ENCODE measurements around the gene SESN3.

DNA sequence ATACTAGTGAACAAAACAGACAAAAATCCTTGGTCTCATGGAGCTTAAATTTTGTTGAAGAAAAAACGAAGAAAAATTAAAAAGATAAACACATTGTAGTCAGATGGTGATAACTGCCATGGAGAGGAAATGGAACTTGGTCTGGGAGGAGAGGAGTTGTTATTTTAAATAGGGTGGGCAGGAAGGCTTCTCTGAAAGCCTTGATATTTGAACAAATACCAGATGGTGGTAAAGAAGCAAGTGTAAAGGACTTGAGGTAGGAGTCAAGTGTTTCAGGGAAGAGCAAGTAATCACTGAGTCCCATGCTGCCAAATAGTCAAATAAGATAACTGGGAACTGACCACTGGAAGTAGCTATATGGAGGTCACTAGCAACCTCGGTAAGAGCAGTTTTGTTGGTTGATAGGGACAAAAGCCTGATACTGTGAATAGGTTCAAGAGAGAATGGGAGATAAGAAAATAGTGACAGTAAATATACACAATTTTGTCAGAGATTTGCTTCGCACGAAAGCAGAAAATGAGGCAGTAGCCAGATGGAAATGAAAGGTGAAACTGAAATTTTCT, 55.1 kb downstream of the SESN3 start:
- TF ChIP-seq SP1 (CRISPR knock-in tag; conservative IDR thresholded peaks at IDR 0.05) (no peak), FOXJ3 (CRISPR knock-in tag; IDR thresholded peaks at IDR 0.05; ENCODE audit: borderline replicate concordance) (no peak), TEAD1 (CRISPR knock-in tag; IDR thresholded peaks at IDR 0.05) (no peak), NR1H2 (CRISPR knock-in tag; IDR thresholded peaks at IDR 0.05) (no peak), ZNF396 (CRISPR knock-in tag; IDR thresholded peaks at IDR 0.05; ENCODE audit: borderline replicate concordance) (no peak), CREB1 (CRISPR knock-in tag; IDR thresholded peaks at IDR 0.05) (no peak)
- TF ChIP-seq, protein P1, sequence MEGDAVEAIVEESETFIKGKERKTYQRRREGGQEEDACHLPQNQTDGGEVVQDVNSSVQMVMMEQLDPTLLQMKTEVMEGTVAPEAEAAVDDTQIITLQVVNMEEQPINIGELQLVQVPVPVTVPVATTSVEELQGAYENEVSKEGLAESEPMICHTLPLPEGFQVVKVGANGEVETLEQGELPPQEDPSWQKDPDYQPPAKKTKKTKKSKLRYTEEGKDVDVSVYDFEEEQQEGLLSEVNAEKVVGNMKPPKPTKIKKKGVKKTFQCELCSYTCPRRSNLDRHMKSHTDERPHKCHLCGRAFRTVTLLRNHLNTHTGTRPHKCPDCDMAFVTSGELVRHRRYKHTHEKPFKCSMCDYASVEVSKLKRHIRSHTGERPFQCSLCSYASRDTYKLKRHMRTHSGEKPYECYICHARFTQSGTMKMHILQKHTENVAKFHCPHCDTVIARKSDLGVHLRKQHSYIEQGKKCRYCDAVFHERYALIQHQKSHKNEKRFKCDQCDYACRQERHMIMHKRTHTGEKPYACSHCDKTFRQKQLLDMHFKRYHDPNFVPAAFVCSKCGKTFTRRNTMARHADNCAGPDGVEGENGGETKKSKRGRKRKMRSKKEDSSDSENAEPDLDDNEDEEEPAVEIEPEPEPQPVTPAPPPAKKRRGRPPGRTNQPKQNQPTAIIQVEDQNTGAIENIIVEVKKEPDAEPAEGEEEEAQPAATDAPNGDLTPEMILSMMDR (IDR thresholded peaks at IDR 0.05): no peak
- TF ChIP-seq, protein P2, sequence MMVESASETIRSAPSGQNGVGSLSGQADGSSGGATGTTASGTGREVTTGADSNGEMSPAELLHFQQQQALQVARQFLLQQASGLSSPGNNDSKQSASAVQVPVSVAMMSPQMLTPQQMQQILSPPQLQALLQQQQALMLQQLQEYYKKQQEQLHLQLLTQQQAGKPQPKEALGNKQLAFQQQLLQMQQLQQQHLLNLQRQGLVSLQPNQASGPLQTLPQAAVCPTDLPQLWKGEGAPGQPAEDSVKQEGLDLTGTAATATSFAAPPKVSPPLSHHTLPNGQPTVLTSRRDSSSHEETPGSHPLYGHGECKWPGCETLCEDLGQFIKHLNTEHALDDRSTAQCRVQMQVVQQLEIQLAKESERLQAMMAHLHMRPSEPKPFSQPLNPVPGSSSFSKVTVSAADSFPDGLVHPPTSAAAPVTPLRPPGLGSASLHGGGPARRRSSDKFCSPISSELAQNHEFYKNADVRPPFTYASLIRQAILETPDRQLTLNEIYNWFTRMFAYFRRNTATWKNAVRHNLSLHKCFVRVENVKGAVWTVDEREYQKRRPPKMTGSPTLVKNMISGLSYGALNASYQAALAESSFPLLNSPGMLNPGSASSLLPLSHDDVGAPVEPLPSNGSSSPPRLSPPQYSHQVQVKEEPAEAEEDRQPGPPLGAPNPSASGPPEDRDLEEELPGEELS (CRISPR knock-in tag; IDR thresholded peaks at IDR 0.05): no peak
- TF ChIP-seq, protein P3, sequence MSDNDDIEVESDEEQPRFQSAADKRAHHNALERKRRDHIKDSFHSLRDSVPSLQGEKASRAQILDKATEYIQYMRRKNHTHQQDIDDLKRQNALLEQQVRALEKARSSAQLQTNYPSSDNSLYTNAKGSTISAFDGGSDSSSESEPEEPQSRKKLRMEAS (CRISPR knock-in tag; IDR thresholded peaks at IDR 0.05): no peak
- TF ChIP-seq, protein P4, sequence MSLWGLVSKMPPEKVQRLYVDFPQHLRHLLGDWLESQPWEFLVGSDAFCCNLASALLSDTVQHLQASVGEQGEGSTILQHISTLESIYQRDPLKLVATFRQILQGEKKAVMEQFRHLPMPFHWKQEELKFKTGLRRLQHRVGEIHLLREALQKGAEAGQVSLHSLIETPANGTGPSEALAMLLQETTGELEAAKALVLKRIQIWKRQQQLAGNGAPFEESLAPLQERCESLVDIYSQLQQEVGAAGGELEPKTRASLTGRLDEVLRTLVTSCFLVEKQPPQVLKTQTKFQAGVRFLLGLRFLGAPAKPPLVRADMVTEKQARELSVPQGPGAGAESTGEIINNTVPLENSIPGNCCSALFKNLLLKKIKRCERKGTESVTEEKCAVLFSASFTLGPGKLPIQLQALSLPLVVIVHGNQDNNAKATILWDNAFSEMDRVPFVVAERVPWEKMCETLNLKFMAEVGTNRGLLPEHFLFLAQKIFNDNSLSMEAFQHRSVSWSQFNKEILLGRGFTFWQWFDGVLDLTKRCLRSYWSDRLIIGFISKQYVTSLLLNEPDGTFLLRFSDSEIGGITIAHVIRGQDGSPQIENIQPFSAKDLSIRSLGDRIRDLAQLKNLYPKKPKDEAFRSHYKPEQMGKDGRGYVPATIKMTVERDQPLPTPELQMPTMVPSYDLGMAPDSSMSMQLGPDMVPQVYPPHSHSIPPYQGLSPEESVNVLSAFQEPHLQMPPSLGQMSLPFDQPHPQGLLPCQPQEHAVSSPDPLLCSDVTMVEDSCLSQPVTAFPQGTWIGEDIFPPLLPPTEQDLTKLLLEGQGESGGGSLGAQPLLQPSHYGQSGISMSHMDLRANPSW (CRISPR knock-in tag; conservative IDR thresholded peaks at IDR 0.05; ENCODE audit: low read depth): no peak

Measured in WTC11 (cell line).